PC-3 (cell line): ENCODE results near the gene FSTL4. TPM values are rescaled to one million over a fixed set of nuclear protein-coding genes. Genes with fewer than 3 reads are reported as not detected.
A peak's percentile ranks its signal among the peaks of the same experiment; 100 is the strongest.

Source experiments
- ATAC-seq: fragments of 200-7000 bp; cut with Tn5 transposase; 2 replicates; pipeline ENCODE4 v1.9.1; 2020; ENCODE audit warnings: mild to moderate bottlenecking, moderate library complexity
- BruUV-seq: library from RNA; stranded (reverse); fragments of 400-500 nt; replicated peaks from 2 replicates; lab custom pipeline; 2021; lab: Mats Ljungman, UMichigan
- CTCF ChIA-PET: fragments of 300-600 bp; sonication (Branson Sonifier 250); formaldehyde crosslinking; loops from one replicate; lab custom pipeline; 2022; ENCODE audit warnings: antibody characterized with exemption; lab: Charles Lee
- POLR2A ChIA-PET: fragments of 300-600 bp; sonication (Branson Sonifier 250); formaldehyde crosslinking; loops from one replicate; lab custom pipeline; 2022; ENCODE audit warnings: antibody characterized with exemption; ENCODE audit not compliant: unreplicated experiment; lab: Charles Lee
- DNase-seq: peaks from one replicate; pipeline ENCODE4 v3.0.0-alpha.2; 2015
- H2AFZ ChIP-seq: fragments of 300-600 bp; sonication (generic); 2 replicates; pipeline ENCODE4 v1.6.0; 2016; ENCODE audit warnings: antibody characterized with exemption, low read length
- H3F3A ChIP-seq: fragments of 300-600 bp; sonication (generic); one replicate; pipeline ENCODE4 v1.6.0; 2017; ENCODE audit warnings: antibody characterized with exemption, low read length, control low read depth, mild to moderate bottlenecking; ENCODE audit not compliant: unreplicated experiment
- H3K27ac ChIP-seq: fragments of 300-600 bp; sonication (generic); 2 replicates; pipeline ENCODE4 v1.5.1; 2016; ENCODE audit warnings: mild to moderate bottlenecking, low read length
- H3K27me3 ChIP-seq: fragments of 300-600 bp; sonication (generic); 2 replicates; pipeline ENCODE4 v1.6.1; 2016; ENCODE audit warnings: low read length, mixed read lengths
- H3K36me3 ChIP-seq: fragments of 300-600 bp; sonication (generic); 2 replicates; pipeline ENCODE4 v1.6.1; 2016; ENCODE audit warnings: low read depth, mixed run types, low read length, mixed read lengths
- H3K4me1 ChIP-seq: fragments of 300-600 bp; sonication (generic); 2 replicates; pipeline ENCODE4 v1.5.1; 2016; ENCODE audit warnings: low read length; ENCODE audit not compliant: insufficient read depth
- H3K4me2 ChIP-seq: fragments of 300-600 bp; sonication (generic); 2 replicates; pipeline ENCODE4 v1.6.0; 2016; ENCODE audit warnings: low read length
- H3K4me3 ChIP-seq: fragments of 300-600 bp; sonication (generic); 2 replicates; pipeline ENCODE4 v1.5.1; 2016; ENCODE audit warnings: mild to moderate bottlenecking, low read length, mixed read lengths
- H3K79me2 ChIP-seq: fragments of 300-600 bp; sonication (generic); 2 replicates; pipeline ENCODE4 v1.6.1; 2017; ENCODE audit warnings: low read length, mixed read lengths
- H3K9ac ChIP-seq: fragments of 300-600 bp; sonication (generic); 2 replicates; pipeline ENCODE4 v1.6.0; 2016; ENCODE audit warnings: mild to moderate bottlenecking, low read length
- H3K9me2 ChIP-seq: fragments of 300-600 bp; sonication (generic); replicated peaks from 2 replicates; pipeline ENCODE4 v1.6.1; 2016; ENCODE audit warnings: mixed run types, low read length, mixed read lengths
- H3K9me3 ChIP-seq: fragments of 300-600 bp; sonication (generic); 2 replicates; pipeline ENCODE4 v1.6.1; 2016; ENCODE audit warnings: low read length, mixed read lengths
- H4K20me1 ChIP-seq: fragments of 300-600 bp; sonication (generic); 2 replicates; pipeline ENCODE4 v1.6.1; 2016; ENCODE audit warnings: low read length, mixed read lengths
- CTCF ChIP-seq: fragments of 300-600 bp; sonication (generic); conservative IDR thresholded peaks from 2 replicates; pipeline ENCODE4 v1.5.1; 2017; ENCODE audit warnings: antibody characterized with exemption, low read depth, mild to moderate bottlenecking, low read length
- EZH2 ChIP-seq: fragments of 300-600 bp; sonication (generic); IDR thresholded peaks from one replicate; pipeline ENCODE4 v1.6.1; 2017; ENCODE audit warnings: antibody characterized with exemption, mild to moderate bottlenecking, low read length; ENCODE audit not compliant: unreplicated experiment
- EZH2phosphoT487 ChIP-seq: fragments of 300-600 bp; sonication (generic); IDR thresholded peaks from 2 replicates; pipeline ENCODE4 v1.6.1; 2018; ENCODE audit warnings: mild to moderate bottlenecking, antibody characterized with exemption, low read length, borderline replicate concordance
- intact Hi-C: fragments of 100-400 bp; cut with micrococcal nuclease; formaldehyde crosslinking; loops from 2 replicates; pipeline ENCODE4 v1.9.0; 2023
- total RNA-seq: library from RNA; depleted of rRNA; stranded (reverse); fragments of >200 nt; gene quantifications from 2 replicates; pipeline ENCODE4 v1.2.3, GENCODE V29; 2014

The FSTL4 gene
- total RNA-seq, 1 experiment from 2014 or later: 4.2 TPM

- no peaks in the 10 kb centered on the region for H3K9me2 ChIP-seq
- peak overlapping the region; percentile 80 for H3K4me2 ChIP-seq
- CTCF ChIA-PET: interaction anchor here (0.6 kb wide), 1 partner anchor 41 kb away, joined by 6 read pairs; no protein-coding TSS in a partner anchor
- no peaks in the 10 kb centered on the region for H3K79me2 ChIP-seq
- no peaks in the 10 kb centered on the region for H4K20me1 ChIP-seq
- peak overlapping the region; percentile 39; the same call in 1 of the 2 replicates for H3K4me3 ChIP-seq
- no TSS peak for BruUV-seq
- TF ChIP-seq EZH2 (no peak), EZH2phosphoT487 (no peak), CTCF (no peak)
- peak overlapping the region; percentile 50; the same call in 1 of the 2 replicates for H2AFZ ChIP-seq
- POLR2A ChIA-PET: no interaction called here
- H3K27me3 ChIP-seq: no peaks in the 10 kb centered on the region
- ATAC-seq: peak; percentile 78
- H3K36me3 ChIP-seq: no peaks in the 10 kb centered on the region
- DNase-seq: peak; percentile 94
- peak overlapping the region; percentile 52 for H3K9ac ChIP-seq
- no peaks in the 10 kb centered on the region for H3F3A ChIP-seq
- peak overlapping the region; percentile 82 for H3K27ac ChIP-seq
- no peaks in the 10 kb centered on the region for H3K9me3 ChIP-seq
- H3K4me1 ChIP-seq: peaks cover 47% of the 10 kb centered on the region
- intact Hi-C loops: loop anchor here (2.0 kb wide), 1 partner anchor 39 kb away; no protein-coding TSS in a partner anchor
These were observed 366.9 kb downstream of the FSTL4 start for GRCh38 chr5:133245191-133246052.

- ChIA-PET CTCF (no interaction called here), POLR2A (no interaction called here)
- H3K9me2 ChIP-seq: no peaks in the 10 kb centered on the region
- H3K4me2 ChIP-seq: peak overlapping the region; percentile 80; the same call in 1 of the 2 replicates
- no peaks in the 10 kb centered on the region for H3K36me3 ChIP-seq
- H3K4me1 ChIP-seq: peaks cover 50% of the 10 kb centered on the region
- H3K9ac ChIP-seq: no peak overlapping the region
- BruUV-seq: no TSS peak
- H3K9me3 ChIP-seq: no peaks in the 10 kb centered on the region
- no peak for ATAC-seq
- no peak overlapping the region for H2AFZ ChIP-seq
- no peak overlapping the region for H3K4me3 ChIP-seq
- TF ChIP-seq EZH2phosphoT487: no peak
- TF ChIP-seq CTCF: no peak
- intact Hi-C loops: loop anchor here (2.0 kb wide), 1 partner anchor 41 kb away; no protein-coding TSS in a partner anchor
- no peaks in the 10 kb centered on the region for H3K27me3 ChIP-seq
- H4K20me1 ChIP-seq: no peaks in the 10 kb centered on the region
- no peaks in the 10 kb centered on the region for H3K79me2 ChIP-seq
- DNase-seq: peak; percentile 28
- H3F3A ChIP-seq: no peaks in the 10 kb centered on the region
- H3K27ac ChIP-seq: peak overlapping the region; percentile 73
These were observed 368.1 kb downstream of the FSTL4 start for GRCh38 chr5:133244242-133244641.

- Histone ChIP-seq H3K27ac (no peak overlapping the region), H4K20me1 (no peaks in the 10 kb centered on the region), H3K9me3 (no peaks in the 10 kb centered on the region), H3K36me3 (no peaks in the 10 kb centered on the region), H3F3A (no peaks in the 10 kb centered on the region), H3K9ac (no peak overlapping the region), H3K27me3 (no peaks in the 10 kb centered on the region), H3K4me2 (no peak overlapping the region), H3K79me2 (no peaks in the 10 kb centered on the region), H3K4me3 (no peak overlapping the region), H3K9me2 (no peaks in the 10 kb centered on the region), H3K4me1 (peaks cover 47% of the 10 kb centered on the region), H2AFZ (no peak overlapping the region)
- BruUV-seq: no TSS peak
- no peak for TF ChIP-seq CTCF
- no peak for TF ChIP-seq EZH2
- no peak for TF ChIP-seq EZH2phosphoT487
- POLR2A ChIA-PET: no interaction called here
- ATAC-seq (no peak), DNase-seq (no peak)
- intact Hi-C loops: no loop called here
- CTCF ChIA-PET: no interaction called here
These were observed 369.1 kb downstream of the FSTL4 start for GRCh38 chr5:133243196-133243595.
